Endothelial cell of umbilical vein (primary cell): Measurements from ENCODE around the gene SMC6. TPM values are rescaled to one million over a fixed set of nuclear protein-coding genes. Genes with fewer than 3 reads are reported as not detected.

ENCODE experiments used
- BruUV-seq: library from RNA; stranded (reverse); fragments of 400-500 nt; replicated peaks from 2 replicates; lab custom pipeline; 2021; lab: Mats Ljungman, UMichigan
- CTCF ChIA-PET: fragments of 300-600, 350-600 bp; sonication (Branson Sonifier 250); formaldehyde crosslinking; loops from one replicate; lab custom pipeline; 2021; ENCODE audit warnings: antibody characterized with exemption, inconsistent platforms; lab: Charles Lee
- POLR2A ChIA-PET: fragments of 300-600, 350-600 bp; sonication (Branson Sonifier 250); formaldehyde crosslinking; loops from one replicate; lab custom pipeline; 2021; ENCODE audit warnings: antibody characterized with exemption, inconsistent platforms; lab: Charles Lee
- DNase-seq: peaks from one replicate; pipeline ENCODE4 v3.0.0-alpha.2; 2011; ENCODE audit warnings: low read depth, low spot score
- FAIRE-seq: peaks from 2 replicates; lab custom pipeline; 2011; peaks lifted over from hg19 to GRCh38; lab: Jason Lieb, UNC
- H2AFZ ChIP-seq: 2 replicates; pipeline ENCODE4 v1.6.0; 2012; ENCODE audit warnings: low read depth, low read length, control low read depth, inconsistent platforms
- H3K27ac ChIP-seq: 2 replicates; pipeline ENCODE4 v1.5.1; 2011; ENCODE audit warnings: low read depth, mild to moderate bottlenecking, control low read depth, low read length, moderate library complexity; ENCODE audit not compliant: insufficient read depth
- H3K27me3 ChIP-seq, 2 experiments: 2 replicates each; pipeline versions ENCODE4 v1.6.0 to v1.6.1; 2011; ENCODE audit warnings: low read length in 2 of 2, mixed read lengths in 1 of 2; ENCODE audit not compliant: control insufficient read depth in 2 of 2, insufficient read depth in 2 of 2
- H3K36me3 ChIP-seq, 2 experiments: 2 replicates in 1 of 2; 3 replicates in 1 of 2; pipeline ENCODE4 v1.5.1; 2011; ENCODE audit warnings: low read length in 2 of 2, mild to moderate bottlenecking in 1 of 2, moderate library complexity in 1 of 2; ENCODE audit not compliant: control insufficient read depth in 2 of 2, insufficient read depth in 2 of 2; ENCODE audit errors: extremely low read depth in 1 of 2
- H3K4me1 ChIP-seq: 3 replicates; pipeline ENCODE4 v1.5.1; 2011; ENCODE audit warnings: mild to moderate bottlenecking, low read length; ENCODE audit not compliant: control insufficient read depth, insufficient read depth; ENCODE audit errors: extremely low read depth
- H3K4me2 ChIP-seq: 2 replicates; pipeline ENCODE4 v1.6.1; 2011; ENCODE audit warnings: low read length, control low read depth, mixed read lengths; ENCODE audit not compliant: insufficient read depth
- H3K4me3 ChIP-seq, 3 experiments: fragments of 200-600 bp in 1 of 3; sonication (generic), shearing (Covaris generic) in 1 of 3; replicated peaks in 1 of 3; 2 replicates each; pipeline ENCODE4 v1.5.1; 2011 to 2016; ENCODE audit warnings: control low read depth in 3 of 3, low read length in 3 of 3, mild to moderate bottlenecking in 2 of 3, inconsistent platforms in 1 of 3, low read depth in 1 of 3, moderate library complexity in 1 of 3; ENCODE audit not compliant: insufficient read depth in 1 of 3
- H3K79me2 ChIP-seq: 2 replicates; pipeline ENCODE4 v1.6.0; 2012; ENCODE audit warnings: low read length, inconsistent platforms; ENCODE audit not compliant: control insufficient read depth, insufficient read depth
- H3K9ac ChIP-seq: replicated peaks from 2 replicates; pipeline ENCODE3; 2011; ENCODE audit warnings: low read length, control low read depth; ENCODE audit not compliant: insufficient read depth; ENCODE audit errors: extremely low read depth
- H3K9me1 ChIP-seq: replicated peaks from 3 replicates; pipeline ENCODE4 v1.6.0; 2011; ENCODE audit warnings: mild to moderate bottlenecking, low read length; ENCODE audit not compliant: control insufficient read depth, insufficient read depth; ENCODE audit errors: extremely low read depth
- H3K9me3 ChIP-seq: replicated peaks from 2 replicates; pipeline ENCODE4 v1.5.1; 2012; ENCODE audit warnings: low read length, inconsistent platforms; ENCODE audit not compliant: control insufficient read depth, insufficient read depth
- H4K20me1 ChIP-seq: replicated peaks from 2 replicates; pipeline ENCODE3; 2011; ENCODE audit warnings: mild to moderate bottlenecking, low read length; ENCODE audit not compliant: control insufficient read depth, insufficient read depth; ENCODE audit errors: extremely low read depth
- EZH2 ChIP-seq: IDR thresholded peaks from 2 replicates; pipeline ENCODE4 v1.6.1; 2012; ENCODE audit warnings: borderline replicate concordance, low read depth, mild to moderate bottlenecking, moderate library complexity, low read length, inconsistent platforms; ENCODE audit not compliant: severe bottlenecking
- FOS ChIP-seq: IDR thresholded peaks from 2 replicates; pipeline ENCODE4 v1.6.1; 2011; ENCODE audit warnings: mild to moderate bottlenecking, low read length, moderate library complexity, borderline replicate concordance; ENCODE audit not compliant: insufficient read depth
- GATA2 ChIP-seq: IDR thresholded peaks from 2 replicates; pipeline ENCODE4 v1.7.0; 2011; ENCODE audit warnings: low read depth, mild to moderate bottlenecking, moderate library complexity, mixed read lengths, low read length; ENCODE audit not compliant: insufficient read length, insufficient read depth
- JUN ChIP-seq: IDR thresholded peaks from 2 replicates; pipeline ENCODE4 v1.6.1; 2011; ENCODE audit warnings: borderline replicate concordance, low read depth; ENCODE audit not compliant: insufficient read length, insufficient read depth
- MAX ChIP-seq: IDR thresholded peaks from 2 replicates; pipeline ENCODE4 v1.6.1; 2011; ENCODE audit not compliant: insufficient read depth, insufficient read length
- MYC ChIP-seq: IDR thresholded peaks from one replicate; pipeline ENCODE4 v1.6.1; 2011; ENCODE audit warnings: mild to moderate bottlenecking, low read depth, low read length
- POLR2A ChIP-seq: IDR thresholded peaks from 2 replicates; pipeline ENCODE4 v1.6.1; 2012; ENCODE audit warnings: low read depth, mild to moderate bottlenecking, control low read depth, low read length
- POLR2AphosphoS5 ChIP-seq: IDR thresholded peaks from 2 replicates; pipeline ENCODE4 v1.6.1; 2012; ENCODE audit warnings: low read depth, mild to moderate bottlenecking, control low read depth, low read length, moderate library complexity; ENCODE audit not compliant: insufficient read depth
- dilution Hi-C: fragments of 300-500 bp; cut with MboI; formaldehyde crosslinking; loops from one replicate; pipeline ENCODE4 v1.15.0; 2019; ENCODE audit warnings: low sequenced_read_pairs; ENCODE audit not compliant: extremely low pct_ligation_motif_present
- intact Hi-C: fragments of 100-400 bp; cut with micrococcal nuclease; formaldehyde crosslinking; loops from one replicate; pipeline ENCODE4 v1.10.0; 2022
- polyA plus RNA-seq, 4 experiments: library from polyadenylated mRNA; depleted of rRNA in 3 of 4; stranded (reverse) in 3 of 4; unstranded in 1 of 4; fragments of >200 nt; gene quantifications; 2 replicates each; pipeline versions ENCODE4 v1.2.1 to v1.2.3, GENCODE V29; 2011 to 2012; ENCODE audit warnings: missing spikeins in 1 of 4
- total RNA-seq: library from RNA; stranded (reverse); gene quantifications from 2 replicates; pipeline ENCODE4 v1.2.3, GENCODE V29; 2021
- TF ChIP-seq, protein P1 (sequence below), 2 donors: IDR thresholded peaks; 1 replicate in 1 of 2; 2 replicates in 1 of 2; pipeline ENCODE4 v1.5.1; 2011; ENCODE audit warnings: low read length in 2 of 2, mild to moderate bottlenecking in 2 of 2, moderate library complexity in 2 of 2, control low read depth in 1 of 2, inconsistent platforms in 1 of 2, low read depth in 1 of 2; ENCODE audit not compliant: insufficient read depth in 1 of 2; ENCODE audit errors: extremely low read depth in 1 of 2

The SMC6 gene
- total and polyA plus RNA-seq, 2 donors (not counting 3 experiments of a cell fraction or from before 2014, with no cell fraction given) = 7.7 to 38.3 TPM

GRCh38 chr2:17621781-17622180 is 131.8 kb downstream of the SMC6 start:
- ChIA-PET CTCF (interaction anchor here (1.3 to 1.9 kb wide), 2 partner anchors 24 to 50 kb away, joined by 3 to 5 read pairs; no protein-coding TSS in a partner anchor), POLR2A (no interaction called here)
- Histone ChIP-seq H3K9me1 (no peaks in the 10 kb centered on the region), H2AFZ (no peak overlapping the region), H3K79me2 (no peaks in the 10 kb centered on the region), H3K27me3 (no peaks in the 10 kb centered on the region), H3K4me2 (no peak overlapping the region), H3K9me3 (no peaks in the 10 kb centered on the region), H3K4me1 (no peaks in the 10 kb centered on the region), H3K9ac (no peak overlapping the region), H3K27ac (no peak overlapping the region), H3K36me3 (no peaks in the 10 kb centered on the region), H3K4me3 (no peak overlapping the region), H4K20me1 (no peaks in the 10 kb centered on the region)
- intact Hi-C loops (no loop called here), dilution Hi-C loops (no loop called here)
- TF ChIP-seq POLR2AphosphoS5 (no peak), MYC (no peak), MAX (no peak), GATA2 (no peak), POLR2A (no peak), FOS (no peak), EZH2 (no peak), JUN (no peak)
- TF ChIP-seq, protein P1, sequence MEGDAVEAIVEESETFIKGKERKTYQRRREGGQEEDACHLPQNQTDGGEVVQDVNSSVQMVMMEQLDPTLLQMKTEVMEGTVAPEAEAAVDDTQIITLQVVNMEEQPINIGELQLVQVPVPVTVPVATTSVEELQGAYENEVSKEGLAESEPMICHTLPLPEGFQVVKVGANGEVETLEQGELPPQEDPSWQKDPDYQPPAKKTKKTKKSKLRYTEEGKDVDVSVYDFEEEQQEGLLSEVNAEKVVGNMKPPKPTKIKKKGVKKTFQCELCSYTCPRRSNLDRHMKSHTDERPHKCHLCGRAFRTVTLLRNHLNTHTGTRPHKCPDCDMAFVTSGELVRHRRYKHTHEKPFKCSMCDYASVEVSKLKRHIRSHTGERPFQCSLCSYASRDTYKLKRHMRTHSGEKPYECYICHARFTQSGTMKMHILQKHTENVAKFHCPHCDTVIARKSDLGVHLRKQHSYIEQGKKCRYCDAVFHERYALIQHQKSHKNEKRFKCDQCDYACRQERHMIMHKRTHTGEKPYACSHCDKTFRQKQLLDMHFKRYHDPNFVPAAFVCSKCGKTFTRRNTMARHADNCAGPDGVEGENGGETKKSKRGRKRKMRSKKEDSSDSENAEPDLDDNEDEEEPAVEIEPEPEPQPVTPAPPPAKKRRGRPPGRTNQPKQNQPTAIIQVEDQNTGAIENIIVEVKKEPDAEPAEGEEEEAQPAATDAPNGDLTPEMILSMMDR (IDR thresholded peaks at IDR 0.05; ENCODE audit: extremely low read depth in 1 of 2, insufficient read depth in 1 of 2, low read depth in 1 of 2, low read length in 2 of 2) = no peak
- FAIRE-seq (no peak), DNase-seq (no peak)
- no TSS peak for BruUV-seq
